ENCODE measurements around the gene YIPF2. TPM values are rescaled to one million over a fixed set of nuclear protein-coding genes. Genes with fewer than 3 reads are reported as not detected.
A peak's percentile ranks its signal among the peaks of the same experiment; 100 is the strongest.

YIPF2 gene
- total and polyA plus RNA-seq, 10 of the 15 experiments (the other 5 are each of a cell fraction or from before 2014, with no cell fraction given), result 0.92 to 38.9 (median 17.6) TPM

GRCh38 chr19:10960314-10961072, 32.1 kb upstream of the YIPF2 start, which contains the start of gene SMARCA4 (continued):
- 0 out of 2 replicates have a peak, but pooled peaks have one; percentile 19 for TF ChIP-seq E2F4 (IDR thresholded peaks at IDR 0.05; ENCODE audit: low read depth, low read length)
- 0 out of 2 replicates have a peak, but pooled peaks have one; percentile 31 for TF ChIP-seq RB1 (IDR thresholded peaks at IDR 0.05; ENCODE audit: borderline replicate concordance)
- no peak for TF ChIP-seq STAT3 (IDR thresholded peaks at IDR 0.05; ENCODE audit: low read depth, low read length)
- TF ChIP-seq TCF3 (IDR thresholded peaks at IDR 0.05; ENCODE audit: borderline replicate concordance, insufficient read depth, low read depth, low read length), result peak; percentile 44; the same call in 1 of the 2 replicates
- no peak; the same call in 1 of the 2 replicates for TF ChIP-seq DPF2 (IDR thresholded peaks at IDR 0.05)
- TF ChIP-seq, protein P1, sequence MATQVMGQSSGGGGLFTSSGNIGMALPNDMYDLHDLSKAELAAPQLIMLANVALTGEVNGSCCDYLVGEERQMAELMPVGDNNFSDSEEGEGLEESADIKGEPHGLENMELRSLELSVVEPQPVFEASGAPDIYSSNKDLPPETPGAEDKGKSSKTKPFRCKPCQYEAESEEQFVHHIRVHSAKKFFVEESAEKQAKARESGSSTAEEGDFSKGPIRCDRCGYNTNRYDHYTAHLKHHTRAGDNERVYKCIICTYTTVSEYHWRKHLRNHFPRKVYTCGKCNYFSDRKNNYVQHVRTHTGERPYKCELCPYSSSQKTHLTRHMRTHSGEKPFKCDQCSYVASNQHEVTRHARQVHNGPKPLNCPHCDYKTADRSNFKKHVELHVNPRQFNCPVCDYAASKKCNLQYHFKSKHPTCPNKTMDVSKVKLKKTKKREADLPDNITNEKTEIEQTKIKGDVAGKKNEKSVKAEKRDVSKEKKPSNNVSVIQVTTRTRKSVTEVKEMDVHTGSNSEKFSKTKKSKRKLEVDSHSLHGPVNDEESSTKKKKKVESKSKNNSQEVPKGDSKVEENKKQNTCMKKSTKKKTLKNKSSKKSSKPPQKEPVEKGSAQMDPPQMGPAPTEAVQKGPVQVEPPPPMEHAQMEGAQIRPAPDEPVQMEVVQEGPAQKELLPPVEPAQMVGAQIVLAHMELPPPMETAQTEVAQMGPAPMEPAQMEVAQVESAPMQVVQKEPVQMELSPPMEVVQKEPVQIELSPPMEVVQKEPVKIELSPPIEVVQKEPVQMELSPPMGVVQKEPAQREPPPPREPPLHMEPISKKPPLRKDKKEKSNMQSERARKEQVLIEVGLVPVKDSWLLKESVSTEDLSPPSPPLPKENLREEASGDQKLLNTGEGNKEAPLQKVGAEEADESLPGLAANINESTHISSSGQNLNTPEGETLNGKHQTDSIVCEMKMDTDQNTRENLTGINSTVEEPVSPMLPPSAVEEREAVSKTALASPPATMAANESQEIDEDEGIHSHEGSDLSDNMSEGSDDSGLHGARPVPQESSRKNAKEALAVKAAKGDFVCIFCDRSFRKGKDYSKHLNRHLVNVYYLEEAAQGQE (IDR thresholded peaks at IDR 0.05; ENCODE audit: low read depth, low read length), result no peak; the same call in 1 of the 2 replicates
- peak in 1 of 2 experiments; percentile 18; a peak in 1 of 4 replicates for TF ChIP-seq IKZF2 (IDR thresholded peaks at IDR 0.05)
- peak; percentile 97 for TF ChIP-seq POLR2A (IDR thresholded peaks at IDR 0.05; ENCODE audit: low read depth, low read length)
- TF ChIP-seq NBN (IDR thresholded peaks at IDR 0.05), result peak; percentile 34; the same call in 1 of the 2 replicates
- no peak for TF ChIP-seq ZBED1 (IDR thresholded peaks at IDR 0.05; ENCODE audit: borderline replicate concordance)
- TF ChIP-seq HCFC1 (IDR thresholded peaks at IDR 0.05; ENCODE audit: low read length), result peak; percentile 42; the same call in 1 of the 2 replicates
- no peak for TF ChIP-seq SKIL (IDR thresholded peaks at IDR 0.05; ENCODE audit: low read depth, poor library complexity, severe bottlenecking)
- peak; percentile 36; the same call in 1 of the 2 replicates for TF ChIP-seq TCF12 (IDR thresholded peaks at IDR 0.05; ENCODE audit: low read depth, low read length)
